Neural cell (in vitro differentiated cells): ENCODE results near the gene LRMDA. TPM values are rescaled to one million over a fixed set of nuclear protein-coding genes. Genes with fewer than 3 reads are reported as not detected.

ENCODE experiments used
- H2AFZ ChIP-seq: fragments of 200-600, 300-800 bp; sonication (generic), shearing (Covaris generic); 2 replicates; pipeline ENCODE4 v1.6.0; 2014; ENCODE audit warnings: low read depth, mild to moderate bottlenecking, antibody characterized with exemption, low read length, moderate library complexity
- H3F3A ChIP-seq: fragments of 200-600 bp; shearing (Covaris generic); 2 replicates; pipeline ENCODE4 v1.6.1; 2016; ENCODE audit warnings: mild to moderate bottlenecking, moderate library complexity, mixed read lengths, antibody characterized with exemption, low read length; ENCODE audit not compliant: insufficient read depth, poor library complexity, severe bottlenecking
- H3K27ac ChIP-seq: fragments of 200-600, 300-800 bp; sonication (generic), shearing (Covaris generic); 2 replicates; pipeline ENCODE4 v1.5.1; 2014; ENCODE audit warnings: mild to moderate bottlenecking, low read length, moderate library complexity
- H3K27me3 ChIP-seq: fragments of 300-800, 200-600 bp; sonication (generic), shearing (Covaris generic); 2 replicates; pipeline ENCODE4 v1.6.0; 2014; ENCODE audit warnings: mild to moderate bottlenecking, low read depth, low read length, moderate library complexity; ENCODE audit not compliant: insufficient read depth
- H3K36me3 ChIP-seq: fragments of 300-800, 200-600 bp; sonication (generic), shearing (Covaris generic); 2 replicates; pipeline ENCODE4 v1.5.1; 2014; ENCODE audit warnings: mild to moderate bottlenecking, antibody characterized with exemption, low read length, moderate library complexity; ENCODE audit not compliant: insufficient read depth
- H3K4me2 ChIP-seq: fragments of 300-800, 200-600 bp; sonication (generic), shearing (Covaris generic); 2 replicates; pipeline ENCODE4 v1.6.0; 2014; ENCODE audit warnings: mild to moderate bottlenecking, low read length
- H3K4me3 ChIP-seq: fragments of 300-800, 200-600 bp; sonication (generic), shearing (Covaris generic); 2 replicates; pipeline ENCODE4 v1.5.1; 2014; ENCODE audit warnings: mild to moderate bottlenecking, low read length, moderate library complexity
- H3K79me2 ChIP-seq: fragments of 200-600 bp; shearing (Covaris generic); replicated peaks from 2 replicates; pipeline ENCODE4 v1.6.0; 2014; ENCODE audit warnings: mild to moderate bottlenecking, low read length, moderate library complexity; ENCODE audit not compliant: insufficient read depth
- H3K9ac ChIP-seq: fragments of 300-800, 200-600 bp; sonication (generic), shearing (Covaris generic); 2 replicates; pipeline ENCODE4 v1.6.1; 2016; ENCODE audit warnings: mild to moderate bottlenecking, low read length, mixed read lengths
- H3K9me2 ChIP-seq: fragments of 200-600 bp; shearing (Covaris generic); 2 replicates; pipeline ENCODE4 v1.6.1; 2016; ENCODE audit warnings: mild to moderate bottlenecking, low read length, mixed read lengths; ENCODE audit not compliant: insufficient read depth
- H3K9me3 ChIP-seq: fragments of 200-600, 300-800 bp; sonication (generic), shearing (Covaris generic); 2 replicates; pipeline ENCODE4 v1.6.1; 2016; ENCODE audit warnings: mild to moderate bottlenecking, mixed run types, low read length, moderate library complexity, mixed read lengths
- H4K20me1 ChIP-seq: fragments of 200-600 bp; shearing (Covaris generic); 2 replicates; pipeline ENCODE4 v1.6.1; 2016; ENCODE audit warnings: mild to moderate bottlenecking, mixed run types; ENCODE audit not compliant: insufficient read depth
- CTCF ChIP-seq: fragments of 450-650 bp; IDR thresholded peaks from 2 replicates; pipeline ENCODE4 v1.5.1; 2014; ENCODE audit warnings: antibody characterized with exemption, mild to moderate bottlenecking, moderate library complexity; ENCODE audit not compliant: poor library complexity, severe bottlenecking
- EP300 ChIP-seq: fragments of 450-650 bp; conservative IDR thresholded peaks from 2 replicates; pipeline ENCODE4 v1.6.1; 2014; ENCODE audit warnings: antibody characterized with exemption, mild to moderate bottlenecking, moderate library complexity; ENCODE audit not compliant: poor library complexity, severe bottlenecking
- EZH2 ChIP-seq: fragments of 200-600, 300-800 bp; shearing (Covaris generic), sonication (generic); IDR thresholded peaks from 2 replicates; pipeline ENCODE4 v1.6.1; 2014; ENCODE audit warnings: antibody characterized with exemption, low read length, borderline replicate concordance, mild to moderate bottlenecking; ENCODE audit not compliant: insufficient read depth, poor library complexity, severe bottlenecking
- MXI1 ChIP-seq: fragments of 450-650 bp; conservative IDR thresholded peaks from 2 replicates; pipeline ENCODE4 v1.6.1; 2014; ENCODE audit warnings: antibody characterized with exemption, mild to moderate bottlenecking; ENCODE audit not compliant: poor library complexity, severe bottlenecking
- POLR2AphosphoS5 ChIP-seq: IDR thresholded peaks from 2 replicates; pipeline ENCODE4 v1.6.1; 2012
- RAD21 ChIP-seq: fragments of 450-650 bp; conservative IDR thresholded peaks from 2 replicates; pipeline ENCODE4 v1.6.1; 2014; ENCODE audit warnings: antibody characterized with exemption, mild to moderate bottlenecking, moderate library complexity
- REST ChIP-seq: IDR thresholded peaks from 2 replicates; pipeline ENCODE4 v1.6.1; 2012; ENCODE audit warnings: borderline replicate concordance
- SMC3 ChIP-seq: fragments of 450-650 bp; conservative IDR thresholded peaks from 2 replicates; pipeline ENCODE4 v1.6.1; 2014; ENCODE audit warnings: antibody characterized with exemption, mild to moderate bottlenecking, moderate library complexity; ENCODE audit not compliant: poor library complexity
- TAF1 ChIP-seq: IDR thresholded peaks from 2 replicates; pipeline ENCODE4 v1.6.1; 2012; ENCODE audit warnings: low read depth
- polyA plus RNA-seq: library from polyadenylated mRNA; depleted of rRNA; stranded (reverse); fragments of >200 nt; gene quantifications from 2 replicates; pipeline ENCODE4 v1.2.3, GENCODE V29; 2014

LRMDA gene
- polyA plus RNA-seq, 1 donor from 2014 or later = 5.6 TPM

GRCh38 chr10:75452997-75453396 is 21.6 kb downstream of the LRMDA start:
- Histone ChIP-seq H4K20me1 (no peaks in the 10 kb centered on the region), H3K9me2 (no peaks in the 10 kb centered on the region), H3F3A (peaks cover 20% of the 10 kb centered on the region), H3K9me3 (no peaks in the 10 kb centered on the region), H3K27me3 (no peaks in the 10 kb centered on the region), H2AFZ (no peak overlapping the region), H3K4me3 (peak overlapping the region; percentile 50), H3K36me3 (no peaks in the 10 kb centered on the region), H3K27ac (peak overlapping the region; percentile 93), H3K9ac (peak overlapping the region; percentile 56), H3K4me2 (peak overlapping the region; percentile 37), H3K79me2 (no peaks in the 10 kb centered on the region)
- TF ChIP-seq MXI1 (no peak), SMC3 (no peak), TAF1 (no peak), POLR2AphosphoS5 (no peak), REST (no peak), CTCF (no peak), RAD21 (no peak), EZH2 (no peak), EP300 (no peak)

- Histone ChIP-seq H2AFZ (no peak overlapping the region), H3K79me2 (no peaks in the 10 kb centered on the region), H3K27ac (no peak overlapping the region), H3K9ac (no peak overlapping the region), H3K27me3 (no peaks in the 10 kb centered on the region), H3K9me2 (no peaks in the 10 kb centered on the region), H3K36me3 (no peaks in the 10 kb centered on the region), H3K9me3 (no peaks in the 10 kb centered on the region), H3K4me3 (no peak overlapping the region), H3K4me2 (no peak overlapping the region), H3F3A (peaks cover 15% of the 10 kb centered on the region), H4K20me1 (no peaks in the 10 kb centered on the region)
- TF ChIP-seq POLR2AphosphoS5 = no peak
- TF ChIP-seq REST = no peak
- TF ChIP-seq RAD21 = no peak
- no peak for TF ChIP-seq EP300
- no peak for TF ChIP-seq EZH2
- TF ChIP-seq SMC3 = no peak
- no peak for TF ChIP-seq CTCF
- TF ChIP-seq TAF1 = no peak
- no peak for TF ChIP-seq MXI1
These were observed 24.7 kb downstream of the LRMDA start for GRCh38 chr10:75456122-75456521.
